Endothelial cell of umbilical vein (primary cell): Measurements from ENCODE around the gene NUB1.

Experiments
- JUN ChIP-seq: IDR thresholded peaks from 2 replicates; pipeline ENCODE4 v1.6.1; 2011; ENCODE audit warnings: borderline replicate concordance, low read depth; ENCODE audit not compliant: insufficient read length, insufficient read depth
- MAX ChIP-seq: IDR thresholded peaks from 2 replicates; pipeline ENCODE4 v1.6.1; 2011; ENCODE audit not compliant: insufficient read depth, insufficient read length
- POLR2A ChIP-seq: IDR thresholded peaks from 2 replicates; pipeline ENCODE4 v1.6.1; 2012; ENCODE audit warnings: low read depth, mild to moderate bottlenecking, control low read depth, low read length
- TF ChIP-seq, protein P1 (sequence below), 2 donors: IDR thresholded peaks; 1 replicate in 1 of 2; 2 replicates in 1 of 2; pipeline ENCODE4 v1.5.1; 2011; ENCODE audit warnings: low read length in 2 of 2, mild to moderate bottlenecking in 2 of 2, moderate library complexity in 2 of 2, control low read depth in 1 of 2, inconsistent platforms in 1 of 2, low read depth in 1 of 2; ENCODE audit not compliant: insufficient read depth in 1 of 2; ENCODE audit errors: extremely low read depth in 1 of 2

DNA sequence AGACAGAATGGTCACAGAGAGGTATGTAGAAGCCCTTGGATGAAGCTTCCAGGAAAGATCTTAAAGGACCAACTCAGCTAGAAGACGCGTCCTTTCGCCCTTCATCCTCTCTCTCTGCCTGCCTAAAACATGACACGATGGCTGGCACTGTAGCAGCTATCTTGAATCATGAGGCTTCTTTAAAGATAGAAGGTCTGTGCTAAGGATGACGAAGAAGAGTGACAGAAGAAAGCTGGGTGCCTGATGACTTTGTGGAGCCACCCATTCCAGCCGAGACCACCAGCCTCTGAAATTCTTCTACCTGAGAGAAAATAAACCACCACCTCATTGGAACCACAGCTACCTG lies 42.7 kb downstream of the NUB1 start:
- TF ChIP-seq MAX (no peak), POLR2A (no peak), JUN (no peak)
- TF ChIP-seq, protein P1, sequence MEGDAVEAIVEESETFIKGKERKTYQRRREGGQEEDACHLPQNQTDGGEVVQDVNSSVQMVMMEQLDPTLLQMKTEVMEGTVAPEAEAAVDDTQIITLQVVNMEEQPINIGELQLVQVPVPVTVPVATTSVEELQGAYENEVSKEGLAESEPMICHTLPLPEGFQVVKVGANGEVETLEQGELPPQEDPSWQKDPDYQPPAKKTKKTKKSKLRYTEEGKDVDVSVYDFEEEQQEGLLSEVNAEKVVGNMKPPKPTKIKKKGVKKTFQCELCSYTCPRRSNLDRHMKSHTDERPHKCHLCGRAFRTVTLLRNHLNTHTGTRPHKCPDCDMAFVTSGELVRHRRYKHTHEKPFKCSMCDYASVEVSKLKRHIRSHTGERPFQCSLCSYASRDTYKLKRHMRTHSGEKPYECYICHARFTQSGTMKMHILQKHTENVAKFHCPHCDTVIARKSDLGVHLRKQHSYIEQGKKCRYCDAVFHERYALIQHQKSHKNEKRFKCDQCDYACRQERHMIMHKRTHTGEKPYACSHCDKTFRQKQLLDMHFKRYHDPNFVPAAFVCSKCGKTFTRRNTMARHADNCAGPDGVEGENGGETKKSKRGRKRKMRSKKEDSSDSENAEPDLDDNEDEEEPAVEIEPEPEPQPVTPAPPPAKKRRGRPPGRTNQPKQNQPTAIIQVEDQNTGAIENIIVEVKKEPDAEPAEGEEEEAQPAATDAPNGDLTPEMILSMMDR (IDR thresholded peaks at IDR 0.05; ENCODE audit: extremely low read depth in 1 of 2, insufficient read depth in 1 of 2, low read depth in 1 of 2, low read length in 2 of 2), result no peak
